ENCODE measurements around the gene BAZ2B. TPM values are rescaled to one million over a fixed set of nuclear protein-coding genes. Genes with fewer than 3 reads are reported as not detected.

The BAZ2B gene
- total RNA-seq, 1 experiment from 2014 or later, result 33.0 TPM

DNA sequence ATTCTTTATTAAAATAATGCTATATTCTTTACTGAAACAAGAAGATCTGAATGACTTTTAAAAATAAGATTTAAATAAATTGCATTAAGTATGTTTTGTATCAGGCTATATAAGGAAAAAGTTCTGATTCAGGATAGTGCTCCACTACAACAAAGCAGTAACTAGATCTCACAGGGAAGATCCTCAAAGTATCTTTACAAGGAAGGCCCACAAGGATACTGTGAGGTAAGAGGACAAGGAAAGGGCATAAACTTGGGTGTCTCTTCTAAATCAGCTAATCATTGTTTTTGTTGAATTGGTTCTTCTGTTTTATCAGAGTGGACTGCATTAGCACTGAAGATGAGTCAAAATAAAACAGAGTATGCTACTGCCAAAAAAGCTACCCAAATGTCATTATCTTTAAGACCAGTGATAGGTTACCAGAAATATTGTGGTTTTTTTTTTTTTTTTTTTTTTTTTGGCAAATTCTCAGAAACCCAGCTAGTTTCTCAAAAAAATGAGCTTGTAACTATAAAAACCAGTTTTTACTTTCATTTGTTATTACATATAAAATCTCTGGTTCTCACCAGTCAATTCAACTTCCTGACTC, 160.9 kb downstream of the BAZ2B start (continued):
- TF ChIP-seq, protein P1, sequence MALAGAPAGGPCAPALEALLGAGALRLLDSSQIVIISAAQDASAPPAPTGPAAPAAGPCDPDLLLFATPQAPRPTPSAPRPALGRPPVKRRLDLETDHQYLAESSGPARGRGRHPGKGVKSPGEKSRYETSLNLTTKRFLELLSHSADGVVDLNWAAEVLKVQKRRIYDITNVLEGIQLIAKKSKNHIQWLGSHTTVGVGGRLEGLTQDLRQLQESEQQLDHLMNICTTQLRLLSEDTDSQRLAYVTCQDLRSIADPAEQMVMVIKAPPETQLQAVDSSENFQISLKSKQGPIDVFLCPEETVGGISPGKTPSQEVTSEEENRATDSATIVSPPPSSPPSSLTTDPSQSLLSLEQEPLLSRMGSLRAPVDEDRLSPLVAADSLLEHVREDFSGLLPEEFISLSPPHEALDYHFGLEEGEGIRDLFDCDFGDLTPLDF (CRISPR knock-in tag; IDR thresholded peaks at IDR 0.05), result no peak
- TF ChIP-seq ZNF423 (CRISPR knock-in tag; IDR thresholded peaks at IDR 0.05), result no peak
- TF ChIP-seq CREB1 (CRISPR knock-in tag; IDR thresholded peaks at IDR 0.05), result no peak
- TF ChIP-seq, protein P2, sequence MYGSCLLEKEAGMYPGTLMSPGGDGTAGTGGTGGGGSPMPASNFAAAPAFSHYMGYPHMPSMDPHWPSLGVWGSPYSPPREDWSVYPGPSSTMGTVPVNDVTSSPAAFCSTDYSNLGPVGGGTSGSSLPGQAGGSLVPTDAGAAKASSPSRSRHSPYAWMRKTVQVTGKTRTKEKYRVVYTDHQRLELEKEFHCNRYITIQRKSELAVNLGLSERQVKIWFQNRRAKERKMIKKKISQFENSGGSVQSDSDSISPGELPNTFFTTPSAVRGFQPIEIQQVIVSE (CRISPR knock-in tag; IDR thresholded peaks at IDR 0.05; ENCODE audit: borderline replicate concordance), result no peak

DNA sequence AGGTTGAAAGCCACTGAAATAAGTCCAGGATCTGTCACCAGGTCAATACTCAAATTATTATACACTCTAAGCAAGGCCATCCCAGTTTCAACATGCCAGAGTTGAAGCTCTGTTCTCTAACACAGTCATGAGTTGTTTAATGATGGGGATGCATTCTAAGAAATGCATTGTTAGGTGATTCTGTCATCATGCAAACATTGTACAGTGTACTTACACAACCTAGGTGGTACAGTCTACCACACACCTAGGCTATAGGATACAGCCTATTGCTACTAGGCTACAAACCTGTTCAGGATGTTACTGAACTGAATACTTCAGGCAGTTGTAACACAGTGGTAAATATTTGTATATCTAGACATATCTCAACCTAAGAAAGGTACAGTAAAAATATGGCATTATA, 162.2 kb downstream of the BAZ2B start:
- CTCF ChIA-PET, result no interaction called here
- TF ChIP-seq FOXP1 (CRISPR knock-in tag; IDR thresholded peaks at IDR 0.05; ENCODE audit: borderline replicate concordance), result no peak
- TF ChIP-seq, protein P3, sequence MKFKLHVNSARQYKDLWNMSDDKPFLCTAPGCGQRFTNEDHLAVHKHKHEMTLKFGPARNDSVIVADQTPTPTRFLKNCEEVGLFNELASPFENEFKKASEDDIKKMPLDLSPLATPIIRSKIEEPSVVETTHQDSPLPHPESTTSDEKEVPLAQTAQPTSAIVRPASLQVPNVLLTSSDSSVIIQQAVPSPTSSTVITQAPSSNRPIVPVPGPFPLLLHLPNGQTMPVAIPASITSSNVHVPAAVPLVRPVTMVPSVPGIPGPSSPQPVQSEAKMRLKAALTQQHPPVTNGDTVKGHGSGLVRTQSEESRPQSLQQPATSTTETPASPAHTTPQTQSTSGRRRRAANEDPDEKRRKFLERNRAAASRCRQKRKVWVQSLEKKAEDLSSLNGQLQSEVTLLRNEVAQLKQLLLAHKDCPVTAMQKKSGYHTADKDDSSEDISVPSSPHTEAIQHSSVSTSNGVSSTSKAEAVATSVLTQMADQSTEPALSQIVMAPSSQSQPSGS (CRISPR knock-in tag; IDR thresholded peaks at IDR 0.05; ENCODE audit: borderline replicate concordance, low read depth), result no peak
- TF ChIP-seq NR2C2 (CRISPR knock-in tag; IDR thresholded peaks at IDR 0.05), result no peak
- TF ChIP-seq, protein P4, sequence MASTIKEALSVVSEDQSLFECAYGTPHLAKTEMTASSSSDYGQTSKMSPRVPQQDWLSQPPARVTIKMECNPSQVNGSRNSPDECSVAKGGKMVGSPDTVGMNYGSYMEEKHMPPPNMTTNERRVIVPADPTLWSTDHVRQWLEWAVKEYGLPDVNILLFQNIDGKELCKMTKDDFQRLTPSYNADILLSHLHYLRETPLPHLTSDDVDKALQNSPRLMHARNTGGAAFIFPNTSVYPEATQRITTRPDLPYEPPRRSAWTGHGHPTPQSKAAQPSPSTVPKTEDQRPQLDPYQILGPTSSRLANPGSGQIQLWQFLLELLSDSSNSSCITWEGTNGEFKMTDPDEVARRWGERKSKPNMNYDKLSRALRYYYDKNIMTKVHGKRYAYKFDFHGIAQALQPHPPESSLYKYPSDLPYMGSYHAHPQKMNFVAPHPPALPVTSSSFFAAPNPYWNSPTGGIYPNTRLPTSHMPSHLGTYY (CRISPR knock-in tag; IDR thresholded peaks at IDR 0.05), result no peak
- TF ChIP-seq HMGA2 (CRISPR knock-in tag; IDR thresholded peaks at IDR 0.05), result no peak
- TF ChIP-seq GABPB1 (CRISPR knock-in tag; IDR thresholded peaks at IDR 0.05), result no peak
- TF ChIP-seq, protein P5, sequence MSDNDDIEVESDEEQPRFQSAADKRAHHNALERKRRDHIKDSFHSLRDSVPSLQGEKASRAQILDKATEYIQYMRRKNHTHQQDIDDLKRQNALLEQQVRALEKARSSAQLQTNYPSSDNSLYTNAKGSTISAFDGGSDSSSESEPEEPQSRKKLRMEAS (CRISPR knock-in tag; IDR thresholded peaks at IDR 0.05), result no peak
- TF ChIP-seq, protein P6, sequence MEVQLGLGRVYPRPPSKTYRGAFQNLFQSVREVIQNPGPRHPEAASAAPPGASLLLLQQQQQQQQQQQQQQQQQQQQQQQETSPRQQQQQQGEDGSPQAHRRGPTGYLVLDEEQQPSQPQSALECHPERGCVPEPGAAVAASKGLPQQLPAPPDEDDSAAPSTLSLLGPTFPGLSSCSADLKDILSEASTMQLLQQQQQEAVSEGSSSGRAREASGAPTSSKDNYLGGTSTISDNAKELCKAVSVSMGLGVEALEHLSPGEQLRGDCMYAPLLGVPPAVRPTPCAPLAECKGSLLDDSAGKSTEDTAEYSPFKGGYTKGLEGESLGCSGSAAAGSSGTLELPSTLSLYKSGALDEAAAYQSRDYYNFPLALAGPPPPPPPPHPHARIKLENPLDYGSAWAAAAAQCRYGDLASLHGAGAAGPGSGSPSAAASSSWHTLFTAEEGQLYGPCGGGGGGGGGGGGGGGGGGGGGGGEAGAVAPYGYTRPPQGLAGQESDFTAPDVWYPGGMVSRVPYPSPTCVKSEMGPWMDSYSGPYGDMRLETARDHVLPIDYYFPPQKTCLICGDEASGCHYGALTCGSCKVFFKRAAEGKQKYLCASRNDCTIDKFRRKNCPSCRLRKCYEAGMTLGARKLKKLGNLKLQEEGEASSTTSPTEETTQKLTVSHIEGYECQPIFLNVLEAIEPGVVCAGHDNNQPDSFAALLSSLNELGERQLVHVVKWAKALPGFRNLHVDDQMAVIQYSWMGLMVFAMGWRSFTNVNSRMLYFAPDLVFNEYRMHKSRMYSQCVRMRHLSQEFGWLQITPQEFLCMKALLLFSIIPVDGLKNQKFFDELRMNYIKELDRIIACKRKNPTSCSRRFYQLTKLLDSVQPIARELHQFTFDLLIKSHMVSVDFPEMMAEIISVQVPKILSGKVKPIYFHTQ (CRISPR knock-in tag; IDR thresholded peaks at IDR 0.05), result no peak
- TF ChIP-seq, protein P7, sequence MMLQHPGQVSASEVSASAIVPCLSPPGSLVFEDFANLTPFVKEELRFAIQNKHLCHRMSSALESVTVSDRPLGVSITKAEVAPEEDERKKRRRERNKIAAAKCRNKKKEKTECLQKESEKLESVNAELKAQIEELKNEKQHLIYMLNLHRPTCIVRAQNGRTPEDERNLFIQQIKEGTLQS (CRISPR knock-in tag; conservative IDR thresholded peaks at IDR 0.05), result no peak
- TF ChIP-seq, protein P8, sequence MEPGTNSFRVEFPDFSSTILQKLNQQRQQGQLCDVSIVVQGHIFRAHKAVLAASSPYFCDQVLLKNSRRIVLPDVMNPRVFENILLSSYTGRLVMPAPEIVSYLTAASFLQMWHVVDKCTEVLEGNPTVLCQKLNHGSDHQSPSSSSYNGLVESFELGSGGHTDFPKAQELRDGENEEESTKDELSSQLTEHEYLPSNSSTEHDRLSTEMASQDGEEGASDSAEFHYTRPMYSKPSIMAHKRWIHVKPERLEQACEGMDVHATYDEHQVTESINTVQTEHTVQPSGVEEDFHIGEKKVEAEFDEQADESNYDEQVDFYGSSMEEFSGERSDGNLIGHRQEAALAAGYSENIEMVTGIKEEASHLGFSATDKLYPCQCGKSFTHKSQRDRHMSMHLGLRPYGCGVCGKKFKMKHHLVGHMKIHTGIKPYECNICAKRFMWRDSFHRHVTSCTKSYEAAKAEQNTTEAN (CRISPR knock-in tag; IDR thresholded peaks at IDR 0.05), result no peak
- Mint-ChIP-seq H3K27me3 (ENCODE audit: low read depth) (no peaks in the 10 kb centered on the region), H3K27ac (no peak overlapping the region), H3K4me1 (peaks cover 7% of the 10 kb centered on the region), H3K36me3 (no peaks in the 10 kb centered on the region), H3K4me3 (no peak overlapping the region), H3K9me3 (no peaks in the 10 kb centered on the region)
- ATAC-seq (no peak), DNase-seq (ENCODE audit: low spot score) (no peak)
- POLR2A ChIA-PET, result no interaction called here

All from WTC11 (cell line).